Glutamatergic neuron (in vitro differentiated cells): ENCODE results near the gene RCOR1. TPM values are rescaled to one million over a fixed set of nuclear protein-coding genes. Genes with fewer than 3 reads are reported as not detected.
"Not testable (repeated sequence)": the region's sequence is repeated elsewhere in the genome, so short reads cannot be mapped to it uniquely, and the experiment has no call there.

Experiments
- DNase-seq: peaks from one replicate; pipeline ENCODE4 v3.0.0; 2022
- H3K27ac Mint-ChIP-seq: one replicate; pipeline ENCODE4 v1.8.0; 2020; ENCODE audit warnings: mild to moderate bottlenecking, mixed read lengths, inconsistent platforms; ENCODE audit not compliant: unreplicated experiment
- H3K27me3 Mint-ChIP-seq: one replicate; pipeline ENCODE4 v1.8.0; 2020; ENCODE audit warnings: mild to moderate bottlenecking, moderate library complexity, mixed read lengths, inconsistent platforms; ENCODE audit not compliant: unreplicated experiment
- H3K36me3 Mint-ChIP-seq: one replicate; pipeline ENCODE4 v1.8.0; 2020; ENCODE audit warnings: mild to moderate bottlenecking, mixed read lengths, inconsistent platforms; ENCODE audit not compliant: unreplicated experiment
- H3K4me1 Mint-ChIP-seq: one replicate; pipeline ENCODE4 v1.8.0; 2020; ENCODE audit warnings: mild to moderate bottlenecking, low read depth, mixed read lengths, inconsistent platforms; ENCODE audit not compliant: unreplicated experiment
- H3K4me3 Mint-ChIP-seq: one replicate; pipeline ENCODE4 v1.8.0; 2020; ENCODE audit warnings: mild to moderate bottlenecking, mixed read lengths, inconsistent platforms; ENCODE audit not compliant: unreplicated experiment
- H3K9me3 Mint-ChIP-seq: one replicate; pipeline ENCODE4 v1.8.0; 2020; ENCODE audit warnings: mild to moderate bottlenecking, moderate library complexity, mixed read lengths, inconsistent platforms; ENCODE audit not compliant: unreplicated experiment
- total RNA-seq: library from RNA; stranded (reverse); fragmentation: NEBNext Ultra II Directional; extraction: Animal tissue kit (Norgen Biotek cat#: 25700); gene quantifications from one replicate; pipeline ENCODE4 v1.2.1, GENCODE V29; 2021; ENCODE audit not compliant: unreplicated experiment
- TF ChIP-seq, protein P1 (sequence below): fragments of 200-600 bp; sonication (generic); IDR thresholded peaks from one replicate; pipeline ENCODE4 v1.5.0; 2021; ENCODE audit not compliant: partially characterized antibody, unreplicated experiment

Gene RCOR1
- total RNA-seq, 1 donor from 2014 or later, result 14.3 TPM

DNA sequence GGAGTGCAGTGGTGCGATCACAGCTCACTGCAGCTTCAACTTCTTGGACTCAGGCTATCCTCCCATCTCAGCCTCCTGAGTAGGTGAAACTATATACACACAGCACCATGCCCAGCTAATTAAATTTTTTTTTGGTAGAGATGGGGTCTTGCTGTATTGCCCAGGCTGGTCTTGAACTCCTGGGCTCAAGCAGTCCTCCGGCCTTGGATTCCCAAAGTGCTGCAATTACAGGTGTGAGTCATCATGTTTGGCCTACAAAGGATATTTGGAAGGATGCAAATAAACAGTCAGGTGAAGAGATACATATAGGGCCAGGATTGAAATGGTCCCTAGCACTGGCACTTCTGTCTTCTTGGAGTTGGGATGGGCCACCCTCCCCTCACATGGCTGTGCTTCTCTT lies 23.9 kb downstream of the RCOR1 start:
- peaks cover 2% of the 10 kb centered on the region for H3K27me3 Mint-ChIP-seq
- H3K36me3 Mint-ChIP-seq, result no peaks in the 10 kb centered on the region
- no peak for DNase-seq
- no peaks in the 10 kb centered on the region for H3K9me3 Mint-ChIP-seq
- TF ChIP-seq, protein P1, sequence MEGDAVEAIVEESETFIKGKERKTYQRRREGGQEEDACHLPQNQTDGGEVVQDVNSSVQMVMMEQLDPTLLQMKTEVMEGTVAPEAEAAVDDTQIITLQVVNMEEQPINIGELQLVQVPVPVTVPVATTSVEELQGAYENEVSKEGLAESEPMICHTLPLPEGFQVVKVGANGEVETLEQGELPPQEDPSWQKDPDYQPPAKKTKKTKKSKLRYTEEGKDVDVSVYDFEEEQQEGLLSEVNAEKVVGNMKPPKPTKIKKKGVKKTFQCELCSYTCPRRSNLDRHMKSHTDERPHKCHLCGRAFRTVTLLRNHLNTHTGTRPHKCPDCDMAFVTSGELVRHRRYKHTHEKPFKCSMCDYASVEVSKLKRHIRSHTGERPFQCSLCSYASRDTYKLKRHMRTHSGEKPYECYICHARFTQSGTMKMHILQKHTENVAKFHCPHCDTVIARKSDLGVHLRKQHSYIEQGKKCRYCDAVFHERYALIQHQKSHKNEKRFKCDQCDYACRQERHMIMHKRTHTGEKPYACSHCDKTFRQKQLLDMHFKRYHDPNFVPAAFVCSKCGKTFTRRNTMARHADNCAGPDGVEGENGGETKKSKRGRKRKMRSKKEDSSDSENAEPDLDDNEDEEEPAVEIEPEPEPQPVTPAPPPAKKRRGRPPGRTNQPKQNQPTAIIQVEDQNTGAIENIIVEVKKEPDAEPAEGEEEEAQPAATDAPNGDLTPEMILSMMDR, result no peak
- H3K27ac Mint-ChIP-seq, result no peak overlapping the region
- H3K4me1 Mint-ChIP-seq, result no peaks in the 10 kb centered on the region
- H3K4me3 Mint-ChIP-seq, result no peak overlapping the region

- TF ChIP-seq, protein P1, result no peak
- Mint-ChIP-seq H3K27ac (no peak overlapping the region), H3K36me3 (no peaks in the 10 kb centered on the region), H3K4me3 (no peak overlapping the region), H3K9me3 (no peaks in the 10 kb centered on the region), H3K27me3 (peaks cover 2% of the 10 kb centered on the region), H3K4me1 (no peaks in the 10 kb centered on the region)
- DNase-seq, result no peak
These were observed 24.4 kb downstream of the RCOR1 start for GRCh38 chr14:102616799-102617198.

- not testable (repeated sequence) for DNase-seq, H3K27me3 Mint-ChIP-seq, H3K36me3 Mint-ChIP-seq, H3K4me1 Mint-ChIP-seq, H3K27ac Mint-ChIP-seq, H3K9me3 Mint-ChIP-seq, H3K4me3 Mint-ChIP-seq
These were observed 26.6 kb downstream of the RCOR1 start for GRCh38 chr14:102619012-102619411.

- H3K4me1 Mint-ChIP-seq, result peaks cover 6% of the 10 kb centered on the region
- TF ChIP-seq, protein P1, result no peak
- no peaks in the 10 kb centered on the region for H3K36me3 Mint-ChIP-seq
- peaks cover 2% of the 10 kb centered on the region for H3K27me3 Mint-ChIP-seq
- H3K4me3 Mint-ChIP-seq, result no peak overlapping the region
- no peaks in the 10 kb centered on the region for H3K9me3 Mint-ChIP-seq
- no peak overlapping the region for H3K27ac Mint-ChIP-seq
- no peak for DNase-seq
These were observed 28.0 kb downstream of the RCOR1 start for GRCh38 chr14:102620413-102620812.

- Mint-ChIP-seq H3K4me1 (peaks cover 11% of the 10 kb centered on the region), H3K36me3 (no peaks in the 10 kb centered on the region), H3K4me3 (no peak overlapping the region), H3K27me3 (peaks cover under 1% of the 10 kb centered on the region), H3K9me3 (peaks cover 2% of the 10 kb centered on the region), H3K27ac (no peak overlapping the region)
- no peak for DNase-seq
- TF ChIP-seq, protein P1, result no peak
These were observed 29.9 kb downstream of the RCOR1 start for GRCh38 chr14:102622262-102622885.

GRCh38 chr14:102624666-102625065 lies 32.2 kb downstream of the RCOR1 start:
- Mint-ChIP-seq H3K9me3 (peaks cover 2% of the 10 kb centered on the region), H3K27ac (no peak overlapping the region), H3K4me1 (peaks cover 18% of the 10 kb centered on the region), H3K4me3 (no peak overlapping the region), H3K36me3 (no peaks in the 10 kb centered on the region), H3K27me3 (peaks cover 4% of the 10 kb centered on the region)
- TF ChIP-seq, protein P1, result no peak
- DNase-seq, result no peak
